Measurements from ENCODE around the gene EIF4E3. TPM values are rescaled to one million over a fixed set of nuclear protein-coding genes. Genes with fewer than 3 reads are reported as not detected.

Gene EIF4E3
- total and polyA plus RNA-seq, 10 of the 15 experiments (the other 5 are each of a cell fraction or from before 2014, with no cell fraction given), result 0.05 to 0.38 (median 0.16) TPM; not detected in 1

DNA sequence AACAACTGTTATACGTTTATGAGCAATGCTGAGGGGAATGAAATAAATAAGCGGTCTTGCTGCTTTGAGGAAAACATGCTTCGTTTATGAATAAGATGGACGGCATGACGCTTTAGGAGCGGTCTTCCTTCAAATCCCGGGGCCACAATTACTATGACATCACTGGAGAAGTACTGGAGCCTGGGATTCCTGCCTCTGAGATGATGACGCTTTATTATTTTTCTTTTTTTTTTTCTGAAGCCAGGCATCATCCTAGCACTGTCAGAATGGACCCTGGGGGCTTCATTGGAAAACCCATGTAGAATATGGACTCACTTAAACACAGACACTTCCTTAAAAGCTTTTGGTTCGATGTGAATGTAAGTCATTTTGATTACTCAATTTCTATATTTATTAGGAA lies 89.2 kb downstream of the EIF4E3 start:
- ChIA-PET RAD21 (ENCODE audit: unreplicated experiment) (no interaction called here), POLR2A (no interaction called here), CTCF (no interaction called here), SMC1A (ENCODE audit: uncharacterized antibody, unreplicated experiment) (no interaction called here)
- no peak for DNase-seq (ENCODE audit: low read depth, low spot score)
- Histone ChIP-seq H3K9ac (ENCODE audit: control insufficient read depth, insufficient read depth, low read length) (no peak overlapping the region), H3K4me3 (no peak overlapping the region), H3K27ac (ENCODE audit: control insufficient read depth, insufficient read depth) (no peak overlapping the region), H3K36me3 (ENCODE audit: control insufficient read depth in 2 of 2, insufficient read depth in 2 of 2, low read length in 1 of 2) (no peaks in the 10 kb centered on the region), H3K4me2 (ENCODE audit: control insufficient read depth, insufficient read depth) (no peak overlapping the region), H3K79me2 (ENCODE audit: control insufficient read depth, insufficient read depth, low read length) (no peaks in the 10 kb centered on the region), H2AFZ (ENCODE audit: control insufficient read depth, low read depth, low read length) (no peak overlapping the region), H4K20me1 (ENCODE audit: control insufficient read depth, insufficient read depth) (no peaks in the 10 kb centered on the region), H3K27me3 (replicated peaks in 1 of 2; ENCODE audit: control insufficient read depth in 2 of 2, insufficient read depth in 2 of 2, low read length in 1 of 2) (peaks cover 1 to 5% of the 10 kb centered on the region in 2 experiments), H3K4me1 (ENCODE audit: control insufficient read depth, insufficient read depth, low read length) (no peaks in the 10 kb centered on the region), H3K9me3 (replicated peaks; ENCODE audit: control insufficient read depth, insufficient read depth, low read length) (no peaks in the 10 kb centered on the region)
- BruUV-seq (replicated peaks), result no TSS peak
- 30% methylated on average over 9 of the region's 9 CpGs for WGBS (ENCODE audit: insufficient coverage, insufficient replicate concordance, low lambda C conversion rate, missing lambda C conversion rate)
- TF ChIP-seq POLR2AphosphoS5 (IDR thresholded peaks at IDR 0.05; ENCODE audit: low read length) (no peak), POLR2A (IDR thresholded peaks at IDR 0.05; ENCODE audit: low read depth, low read length) (no peak), E2F4 (IDR thresholded peaks at IDR 0.05; ENCODE audit: low read depth, low read length) (no peak), RAD51 (IDR thresholded peaks at IDR 0.05) (no peak), BMI1 (IDR thresholded peaks at IDR 0.05; ENCODE audit: borderline replicate concordance) (no peak)
- no peak for FAIRE-seq
- in situ Hi-C loops (cut with MboI), result no loop called here
- ATAC-seq, result no peak
- intact Hi-C loops (cut with micrococcal nuclease; ENCODE audit: unreplicated experiment), result no loop called here

GRCh38 chr3:71634671-71635070 lies 90.5 kb downstream of the EIF4E3 start:
- Histone ChIP-seq H3K4me3 (no peak overlapping the region), H3K9ac (ENCODE audit: control insufficient read depth, insufficient read depth, low read length) (no peak overlapping the region), H3K36me3 (ENCODE audit: control insufficient read depth in 2 of 2, insufficient read depth in 2 of 2, low read length in 1 of 2) (no peaks in the 10 kb centered on the region), H3K27ac (ENCODE audit: control insufficient read depth, insufficient read depth) (no peak overlapping the region), H4K20me1 (ENCODE audit: control insufficient read depth, insufficient read depth) (no peaks in the 10 kb centered on the region), H3K79me2 (ENCODE audit: control insufficient read depth, insufficient read depth, low read length) (no peaks in the 10 kb centered on the region), H3K27me3 (replicated peaks in 1 of 2; ENCODE audit: control insufficient read depth in 2 of 2, insufficient read depth in 2 of 2, low read length in 1 of 2) (peaks cover 0 to 1% of the 10 kb centered on the region in 2 experiments; a peak in 2 of 4 replicates), H3K9me3 (replicated peaks; ENCODE audit: control insufficient read depth, insufficient read depth, low read length) (no peaks in the 10 kb centered on the region), H3K4me1 (ENCODE audit: control insufficient read depth, insufficient read depth, low read length) (no peaks in the 10 kb centered on the region), H2AFZ (ENCODE audit: control insufficient read depth, low read depth, low read length) (no peak overlapping the region), H3K4me2 (ENCODE audit: control insufficient read depth, insufficient read depth) (no peak overlapping the region)
- ChIA-PET SMC1A (ENCODE audit: uncharacterized antibody, unreplicated experiment) (no interaction called here), POLR2A (no interaction called here), CTCF (no interaction called here), RAD21 (ENCODE audit: unreplicated experiment) (no interaction called here)
- no peak for DNase-seq (ENCODE audit: low read depth, low spot score)
- intact Hi-C loops (cut with micrococcal nuclease; ENCODE audit: unreplicated experiment), result no loop called here
- in situ Hi-C loops (cut with MboI), result no loop called here
- TF ChIP-seq SMC3 (IDR thresholded peaks at IDR 0.05; ENCODE audit: borderline replicate concordance, low read length) (no peak), SIN3A (IDR thresholded peaks at IDR 0.05; ENCODE audit: low read depth, low read length) (no peak)
- no peak for ATAC-seq
- no TSS peak for BruUV-seq (replicated peaks)
- FAIRE-seq, result no peak

Data from GM12878 (cell line).